Gastroesophageal sphincter (tissue), 4 donors: ENCODE measurements around the gene ITPK1. TPM values are rescaled to one million over a fixed set of nuclear protein-coding genes. Genes with fewer than 3 reads are reported as not detected.
A peak's percentile ranks its signal among the peaks of the same experiment; 100 is the strongest.

ENCODE experiments used
- ATAC-seq: fragments of 150-250 bp; one replicate; pipeline ENCODE4 v1.9.1; 2016; ENCODE audit warnings: mild to moderate bottlenecking, moderate library complexity
- H3K27ac ChIP-seq, 4 donors: fragments of 200-600 bp; sonication (generic) in 3 of 4; 1 replicate in 3 of 4; 2 replicates in 1 of 4; pipeline ENCODE4 v1.5.1; 2016 to 2019
- H3K27me3 ChIP-seq: fragments of 200-600 bp; sonication (generic); one replicate; pipeline ENCODE4 v1.5.1; 2019
- H3K36me3 ChIP-seq, 2 donors: fragments of 200-600 bp; sonication (generic); one replicate each; pipeline ENCODE4 v1.5.1; 2019; ENCODE audit warnings: control low read depth in 1 of 2
- H3K4me1 ChIP-seq, 3 donors: fragments of 200-600 bp; sonication (generic); 1 replicate in 2 of 3; 2 replicates in 1 of 3; pipeline ENCODE4 v1.5.1; 2016 to 2019; ENCODE audit warnings: control low read depth in 2 of 3
- H3K4me3 ChIP-seq, 2 donors: fragments of 200-600 bp; sonication (generic); one replicate each; pipeline ENCODE4 v1.5.1; 2019; ENCODE audit warnings: mild to moderate bottlenecking in 1 of 2, moderate library complexity in 1 of 2
- H3K9me3 ChIP-seq, 3 donors: fragments of 200-600 bp; sonication (generic); one replicate each; pipeline ENCODE4 v1.5.1; 2017 to 2019; ENCODE audit warnings: control low read depth in 2 of 3
- EP300 ChIP-seq: sonication (generic); formaldehyde crosslinking; IDR thresholded peaks from one replicate; pipeline ENCODE4 v1.6.1; 2017; ENCODE audit warnings: antibody characterized with exemption, mild to moderate bottlenecking
- POLR2A ChIP-seq, 2 donors: fragments of 450-650 bp; IDR thresholded peaks; one replicate each; pipeline ENCODE4 v1.6.1; 2017; ENCODE audit warnings: antibody characterized with exemption in 2 of 2, mild to moderate bottlenecking in 2 of 2, moderate library complexity in 1 of 2
- POLR2AphosphoS5 ChIP-seq: sonication (generic); formaldehyde crosslinking; IDR thresholded peaks from one replicate; pipeline ENCODE4 v1.6.1; 2017; ENCODE audit warnings: antibody characterized with exemption
- WGBS, 2 donors: methylation state at CpG; one replicate each; pipeline ENCODE4 v1.1.5; 2018; ENCODE audit warnings: low coverage in 1 of 2; 5-methylcytosine and 5-hydroxymethylcytosine counted together
- total RNA-seq, 4 donors: library from RNA; depleted of rRNA; stranded (reverse); fragments of >200 nt; gene quantifications; one replicate each; pipeline ENCODE4 v1.1.0, GENCODE V29; 2016
- TF ChIP-seq, protein P1 (sequence below), 4 experiments: fragments of 200-600 bp in 2 of 4; fragments of 450-650 bp in 2 of 4; sonication (generic) in 1 of 4; IDR thresholded peaks; one replicate each; pipeline ENCODE4 v1.5.1; 2017 to 2019; ENCODE audit warnings: antibody characterized with exemption in 4 of 4, mild to moderate bottlenecking in 2 of 4, moderate library complexity in 2 of 4

ITPK1 gene
- total RNA-seq, 4 donors from 2014 or later, result 68.8 to 201 (median 134) TPM

DNA sequence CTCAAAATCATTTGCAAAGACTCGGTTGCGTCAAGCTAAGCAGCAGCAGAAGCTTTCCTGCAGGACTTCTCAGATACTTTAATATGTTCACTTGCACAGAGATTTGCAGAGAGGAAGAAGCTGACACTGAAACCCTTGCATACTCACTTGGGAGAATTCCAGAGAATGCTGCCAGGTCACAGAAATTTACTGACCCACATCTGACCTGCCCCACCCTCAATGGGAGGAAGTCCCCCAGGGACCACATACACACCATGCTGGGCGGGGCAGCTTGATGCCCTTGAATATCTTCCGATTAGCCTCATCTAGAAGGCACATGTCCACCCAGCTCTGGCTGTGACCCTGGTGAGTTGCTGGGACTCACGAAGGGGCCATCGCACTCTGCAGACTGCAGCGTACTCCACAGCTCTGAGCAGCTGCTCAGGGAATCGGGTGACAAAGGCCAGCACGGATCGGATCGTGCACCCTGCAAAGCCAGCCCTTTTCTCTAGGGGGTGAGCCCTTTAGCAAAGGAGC is 83.2 kb downstream of the ITPK1 start:
- ATAC-seq, result peak; percentile 17
- Histone ChIP-seq H3K4me3 (no peak overlapping the region), H3K9me3 (no peaks in the 10 kb centered on the region), H3K27ac (peak overlapping the region in 3 of 4 donors; percentile 89 to 95 (median 90)), H3K36me3 (no peaks in the 10 kb centered on the region), H3K4me1 (peaks cover 6 to 100% (median 71%) of the 10 kb centered on the region in 3 donors), H3K27me3 (no peaks in the 10 kb centered on the region)
- 53 to 77% methylated on average over 2 of the region's 11 CpGs for WGBS, 2 donors
- TF ChIP-seq POLR2A (IDR thresholded peaks at IDR 0.05) (no peak), EP300 (no peak), POLR2AphosphoS5 (no peak)
- TF ChIP-seq, protein P1, sequence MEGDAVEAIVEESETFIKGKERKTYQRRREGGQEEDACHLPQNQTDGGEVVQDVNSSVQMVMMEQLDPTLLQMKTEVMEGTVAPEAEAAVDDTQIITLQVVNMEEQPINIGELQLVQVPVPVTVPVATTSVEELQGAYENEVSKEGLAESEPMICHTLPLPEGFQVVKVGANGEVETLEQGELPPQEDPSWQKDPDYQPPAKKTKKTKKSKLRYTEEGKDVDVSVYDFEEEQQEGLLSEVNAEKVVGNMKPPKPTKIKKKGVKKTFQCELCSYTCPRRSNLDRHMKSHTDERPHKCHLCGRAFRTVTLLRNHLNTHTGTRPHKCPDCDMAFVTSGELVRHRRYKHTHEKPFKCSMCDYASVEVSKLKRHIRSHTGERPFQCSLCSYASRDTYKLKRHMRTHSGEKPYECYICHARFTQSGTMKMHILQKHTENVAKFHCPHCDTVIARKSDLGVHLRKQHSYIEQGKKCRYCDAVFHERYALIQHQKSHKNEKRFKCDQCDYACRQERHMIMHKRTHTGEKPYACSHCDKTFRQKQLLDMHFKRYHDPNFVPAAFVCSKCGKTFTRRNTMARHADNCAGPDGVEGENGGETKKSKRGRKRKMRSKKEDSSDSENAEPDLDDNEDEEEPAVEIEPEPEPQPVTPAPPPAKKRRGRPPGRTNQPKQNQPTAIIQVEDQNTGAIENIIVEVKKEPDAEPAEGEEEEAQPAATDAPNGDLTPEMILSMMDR (IDR thresholded peaks at IDR 0.05), result no peak

DNA sequence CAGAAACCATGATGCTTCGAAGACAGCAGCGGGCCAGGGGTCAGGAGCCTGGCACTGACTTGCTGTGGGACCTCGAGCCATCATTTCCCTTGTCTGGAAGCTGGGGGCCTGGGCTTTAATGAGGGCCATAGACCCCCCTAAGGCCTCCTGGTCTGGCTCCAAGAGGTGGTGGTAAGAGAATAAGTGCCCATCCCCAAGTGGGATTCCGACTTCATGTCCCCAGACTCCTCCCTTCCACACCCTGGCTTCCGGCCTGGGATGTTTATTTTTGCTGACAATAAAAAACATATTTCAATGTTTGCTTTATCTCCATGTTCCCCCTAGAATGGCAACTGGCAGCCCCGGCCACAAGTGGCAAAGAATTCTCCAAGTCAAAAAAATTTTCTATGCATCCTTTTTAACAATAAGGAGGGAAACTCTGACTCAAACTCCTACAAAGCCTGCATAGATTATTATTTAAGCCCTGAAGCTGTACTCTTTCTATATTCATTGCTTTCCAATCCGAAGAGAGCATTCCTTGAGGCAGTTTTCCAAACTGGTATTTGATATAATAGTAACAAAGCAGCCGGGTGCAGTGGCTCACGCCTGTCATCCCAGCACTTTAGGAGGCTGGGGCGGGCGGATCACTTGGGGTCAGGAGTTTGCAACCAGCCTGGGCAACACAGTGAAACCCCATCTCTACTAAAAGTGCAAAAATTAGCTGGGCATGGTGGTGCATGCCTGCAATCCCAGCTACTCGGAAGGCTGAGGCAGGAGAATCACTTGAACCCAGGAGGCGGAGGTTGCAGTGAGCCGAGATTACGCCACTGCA is 84.0 kb downstream of the ITPK1 start:
- no peak for TF ChIP-seq EP300
- TF ChIP-seq POLR2A (IDR thresholded peaks at IDR 0.05), result no peak
- TF ChIP-seq, protein P1 (IDR thresholded peaks at IDR 0.05), result no peak
- no peak for TF ChIP-seq POLR2AphosphoS5
- no peak for ATAC-seq
- H3K4me1 ChIP-seq, result peaks cover 2 to 100% (median 63%) of the 10 kb centered on the region in 3 donors

DNA sequence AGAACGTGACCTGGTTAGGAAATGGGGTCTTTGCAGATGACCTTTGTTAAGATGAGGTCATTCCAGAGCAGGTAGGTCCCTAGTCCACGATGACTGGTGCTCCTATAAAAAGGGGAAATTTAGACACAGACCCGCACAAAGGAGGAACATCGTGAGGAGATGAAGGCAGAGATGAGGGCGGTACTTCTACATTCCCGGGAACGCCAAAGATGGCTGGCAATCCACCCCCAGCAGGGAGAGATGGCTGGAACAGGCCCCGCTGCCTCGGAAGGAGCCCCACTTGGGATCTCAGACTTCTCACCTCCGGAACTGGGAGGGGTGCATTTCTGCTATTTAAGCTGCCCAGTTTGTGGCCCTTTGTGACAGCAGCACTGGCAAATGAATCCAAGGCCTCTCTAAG is 85.0 kb downstream of the ITPK1 start:
- peaks cover 0 to 98% (median 54%) of the 10 kb centered on the region in 3 donors for H3K4me1 ChIP-seq
- H3K27me3 ChIP-seq, result no peaks in the 10 kb centered on the region
- TF ChIP-seq, protein P1 (IDR thresholded peaks at IDR 0.05), result no peak
- TF ChIP-seq POLR2AphosphoS5 (no peak), POLR2A (IDR thresholded peaks at IDR 0.05) (no peak), EP300 (no peak)
- 87 to 100% methylated on average over 3 to 10 of the region's 10 CpGs for WGBS, 2 donors
- H3K4me3 ChIP-seq, result no peak overlapping the region
- no peak for ATAC-seq
- H3K9me3 ChIP-seq, result no peaks in the 10 kb centered on the region
- H3K36me3 ChIP-seq, result no peaks in the 10 kb centered on the region
- H3K27ac ChIP-seq, result peak overlapping the region in 3 of 4 donors; percentile 0 to 90 (median 45)

More for the DNA sequence above, 84.0 kb downstream of the ITPK1 start:
- Histone ChIP-seq H3K36me3 (no peaks in the 10 kb centered on the region), H3K9me3 (no peaks in the 10 kb centered on the region), H3K4me3 (no peak overlapping the region), H3K27me3 (no peaks in the 10 kb centered on the region), H3K27ac (peak overlapping the region in 3 of 4 donors; percentile 0 to 90 (median 45))
- WGBS, 2 donors, result 57 to 85% methylated on average over 4 to 10 of the region's 15 CpGs

DNA sequence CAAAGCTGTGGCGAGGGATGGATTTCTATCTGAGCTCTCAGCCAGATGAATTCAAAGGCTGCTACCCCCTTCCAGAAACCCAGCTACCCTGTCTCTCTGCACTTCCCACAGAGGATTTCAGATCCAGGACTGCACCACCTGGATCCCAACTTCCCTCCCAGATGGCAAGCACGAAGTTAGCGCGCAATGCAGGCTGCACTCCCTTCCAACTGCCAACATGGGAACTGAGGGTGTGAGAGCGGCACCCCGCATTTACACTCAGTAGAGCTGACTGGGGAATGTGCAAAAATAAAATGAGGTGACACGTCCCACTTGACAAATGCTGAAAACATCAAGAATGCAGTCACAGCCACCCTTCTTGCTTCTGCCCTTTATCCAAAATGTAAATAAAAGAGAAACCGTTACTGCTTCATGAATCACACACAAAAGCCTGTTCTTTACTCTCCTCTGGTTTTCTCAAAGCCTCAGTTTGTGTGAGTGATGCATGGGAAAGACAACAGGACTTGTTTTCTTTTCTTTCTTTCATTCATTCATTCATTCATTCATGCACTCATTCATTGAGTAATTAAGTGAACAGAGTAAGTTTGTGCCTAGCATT is 85.7 kb downstream of the ITPK1 start:
- H3K36me3 ChIP-seq, result no peaks in the 10 kb centered on the region
- no peaks in the 10 kb centered on the region for H3K9me3 ChIP-seq
- H3K27me3 ChIP-seq, result no peaks in the 10 kb centered on the region
- 40 to 72% methylated on average over 3 to 5 of the region's 8 CpGs for WGBS, 2 donors
- H3K27ac ChIP-seq, result peak overlapping the region in 3 of 4 donors; percentile 18 to 90 (median 48)
- H3K4me3 ChIP-seq, result no peak overlapping the region
- H3K4me1 ChIP-seq, result peaks cover 0 to 90% (median 46%) of the 10 kb centered on the region in 3 donors
- no peak for TF ChIP-seq POLR2A (IDR thresholded peaks at IDR 0.05)
- no peak for TF ChIP-seq EP300
- no peak for TF ChIP-seq POLR2AphosphoS5
- TF ChIP-seq, protein P1 (IDR thresholded peaks at IDR 0.05), result no peak
- ATAC-seq, result no peak
